Keratinocyte (primary cell): Measurements from ENCODE around the gene TARS1. TPM values are rescaled to one million over a fixed set of nuclear protein-coding genes. Genes with fewer than 3 reads are reported as not detected.

Source experiments
- DNase-seq: peaks from one replicate; pipeline ENCODE4 v3.0.0-alpha.2; 2011; ENCODE audit warnings: low read depth, missing footprints, low spot score
- FAIRE-seq: peaks from 2 replicates; lab custom pipeline; 2011; peaks lifted over from hg19 to GRCh38; lab: Jason Lieb, UNC
- H2AFZ ChIP-seq: 2 replicates; pipeline ENCODE4 v1.6.0; 2012; ENCODE audit warnings: low read length, control low read depth, inconsistent platforms; ENCODE audit not compliant: control insufficient read depth
- H3K27ac ChIP-seq: 2 replicates; pipeline ENCODE4 v1.5.1; 2011; ENCODE audit warnings: low read length; ENCODE audit not compliant: control insufficient read depth, insufficient read depth
- H3K27me3 ChIP-seq: 3 replicates; pipeline ENCODE4 v1.6.0; 2011; ENCODE audit warnings: low read length; ENCODE audit not compliant: control insufficient read depth, insufficient read depth; ENCODE audit errors: extremely low read depth
- H3K36me3 ChIP-seq, 2 experiments: 2 replicates in 1 of 2; 3 replicates in 1 of 2; pipeline ENCODE4 v1.5.1; 2011; ENCODE audit warnings: low read length in 2 of 2, mild to moderate bottlenecking in 1 of 2; ENCODE audit not compliant: control insufficient read depth in 2 of 2, insufficient read depth in 2 of 2; ENCODE audit errors: extremely low read depth in 1 of 2
- H3K4me1 ChIP-seq: 3 replicates; pipeline ENCODE4 v1.5.1; 2011; ENCODE audit warnings: low read length; ENCODE audit not compliant: control insufficient read depth, insufficient read depth; ENCODE audit errors: extremely low read depth
- H3K4me2 ChIP-seq: 3 replicates; pipeline ENCODE4 v1.6.0; 2011; ENCODE audit warnings: low read depth, low read length; ENCODE audit not compliant: control insufficient read depth, insufficient read depth; ENCODE audit errors: extremely low read depth
- H3K4me3 ChIP-seq, 3 experiments: fragments of 200-600 bp in 1 of 3; sonication (generic) in 1 of 3; 2 replicates in 2 of 3; 3 replicates in 1 of 3; pipeline ENCODE4 v1.5.1; 2011 to 2016; ENCODE audit warnings: low read length in 3 of 3, mild to moderate bottlenecking in 3 of 3, control low read depth in 2 of 3, inconsistent platforms in 1 of 3, low read depth in 1 of 3, mixed read lengths in 1 of 3, mixed run types in 1 of 3, moderate library complexity in 1 of 3; ENCODE audit not compliant: control insufficient read depth in 2 of 3, insufficient read depth in 2 of 3; ENCODE audit errors: extremely low read depth in 1 of 3
- H3K79me2 ChIP-seq: 2 replicates; pipeline ENCODE4 v1.6.0; 2012; ENCODE audit warnings: low read length; ENCODE audit not compliant: control insufficient read depth, insufficient read depth
- H3K9ac ChIP-seq: 3 replicates; pipeline ENCODE4 v1.6.0; 2011; ENCODE audit warnings: low read length; ENCODE audit not compliant: control insufficient read depth, insufficient read depth; ENCODE audit errors: extremely low read depth
- H3K9me1 ChIP-seq: 3 replicates; pipeline ENCODE4 v1.6.0; 2011; ENCODE audit warnings: low read length; ENCODE audit not compliant: control insufficient read depth, insufficient read depth; ENCODE audit errors: extremely low read depth
- H3K9me3 ChIP-seq: 2 replicates; pipeline ENCODE4 v1.5.1; 2012; ENCODE audit warnings: low read depth, low read length; ENCODE audit not compliant: control insufficient read depth
- H4K20me1 ChIP-seq: 3 replicates; pipeline ENCODE4 v1.6.0; 2011; ENCODE audit warnings: low read length; ENCODE audit not compliant: control insufficient read depth, insufficient read depth; ENCODE audit errors: extremely low read depth
- EZH2 ChIP-seq: IDR thresholded peaks from one replicate; pipeline ENCODE4 v1.6.1; 2012; ENCODE audit warnings: inconsistent platforms, mild to moderate bottlenecking, low read length, moderate library complexity
- dilution Hi-C: fragments of 300-500 bp; cut with MboI; formaldehyde crosslinking; loops from one replicate; pipeline ENCODE4 v1.7.0; 2020; ENCODE audit warnings: low sequenced_read_pairs; ENCODE audit not compliant: extremely low pct_ligation_motif_present
- polyA plus RNA-seq, 5 experiments: library from polyadenylated mRNA; depleted of rRNA in 3 of 5; stranded (reverse) in 3 of 5; stranded (forward) in 1 of 5; unstranded in 1 of 5; fragments of >200 nt; gene quantifications; 1 replicate in 1 of 5; 2 replicates in 3 of 5; 3 replicates in 1 of 5; pipeline versions ENCODE4 v1.2.1 to v1.2.3, GENCODE V29; 2011 to 2012; ENCODE audit warnings: missing spikeins in 2 of 5, low read depth in 1 of 5, low replicate concordance in 1 of 5
- TF ChIP-seq, protein P1 (sequence below), 3 experiments: IDR thresholded peaks in 1 of 3; conservative IDR thresholded peaks in 1 of 3; optimal IDR thresholded peaks in 1 of 3; 2 replicates in 2 of 3; 3 replicates in 1 of 3; pipeline versions ENCODE3 to v1.5.1; 2011; ENCODE audit warnings: low read length in 3 of 3, mild to moderate bottlenecking in 3 of 3, moderate library complexity in 2 of 3, control low read depth in 1 of 3, inconsistent platforms in 1 of 3; ENCODE audit not compliant: insufficient read depth in 2 of 3; ENCODE audit errors: extremely low read depth in 1 of 3

TARS1 gene
- polyA plus RNA-seq, 1 donor (not counting 4 experiments of a cell fraction or from before 2014, with no cell fraction given) = 213 TPM

DNA sequence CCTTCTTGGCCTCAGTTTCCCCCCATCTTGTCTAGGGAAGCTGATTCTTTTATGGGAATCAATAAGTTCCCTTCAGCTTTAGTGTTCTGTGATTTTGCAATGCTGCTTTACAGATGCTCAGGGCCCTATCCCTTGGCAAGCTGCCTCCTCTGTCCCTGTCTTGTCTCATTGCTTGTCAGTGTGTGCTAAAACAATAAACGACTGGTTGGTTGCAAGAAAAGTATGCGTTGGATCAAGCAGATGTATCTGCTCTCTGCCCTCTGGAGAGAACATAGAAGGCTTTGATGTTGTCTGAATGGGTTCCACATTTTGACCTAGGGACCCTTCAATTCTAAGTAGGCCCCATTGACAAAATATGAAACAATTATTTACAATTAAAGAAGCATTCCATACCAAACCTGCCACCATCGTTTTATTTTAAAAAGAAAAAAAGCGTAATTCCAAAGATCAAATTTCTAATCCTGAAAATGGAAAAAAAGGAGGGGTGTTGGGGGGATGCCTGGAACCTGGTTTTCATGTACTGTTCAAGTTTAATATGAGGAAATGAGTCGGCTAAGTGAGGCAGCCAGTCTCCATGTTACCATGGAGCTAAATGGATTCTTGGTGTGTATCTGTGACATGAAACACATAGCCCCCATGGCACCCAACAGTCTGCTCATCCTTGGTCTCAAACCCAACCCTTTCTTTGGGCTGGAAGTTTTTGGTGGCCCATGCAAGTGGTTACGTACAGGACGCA is 31.2 kb upstream of the TARS1 start:
- Histone ChIP-seq H3K4me2 (no peak overlapping the region), H3K4me1 (no peaks in the 10 kb centered on the region), H3K79me2 (no peaks in the 10 kb centered on the region), H3K27ac (no peak overlapping the region), H3K9ac (no peak overlapping the region), H3K36me3 (no peaks in the 10 kb centered on the region), H4K20me1 (no peaks in the 10 kb centered on the region), H3K27me3 (no peaks in the 10 kb centered on the region), H3K9me1 (no peaks in the 10 kb centered on the region), H3K4me3 (no peak overlapping the region), H2AFZ (no peak overlapping the region), H3K9me3 (no peaks in the 10 kb centered on the region)
- FAIRE-seq (no peak), DNase-seq (no peak)
- dilution Hi-C loops = no loop called here
- TF ChIP-seq EZH2 = no peak
- TF ChIP-seq, protein P1, sequence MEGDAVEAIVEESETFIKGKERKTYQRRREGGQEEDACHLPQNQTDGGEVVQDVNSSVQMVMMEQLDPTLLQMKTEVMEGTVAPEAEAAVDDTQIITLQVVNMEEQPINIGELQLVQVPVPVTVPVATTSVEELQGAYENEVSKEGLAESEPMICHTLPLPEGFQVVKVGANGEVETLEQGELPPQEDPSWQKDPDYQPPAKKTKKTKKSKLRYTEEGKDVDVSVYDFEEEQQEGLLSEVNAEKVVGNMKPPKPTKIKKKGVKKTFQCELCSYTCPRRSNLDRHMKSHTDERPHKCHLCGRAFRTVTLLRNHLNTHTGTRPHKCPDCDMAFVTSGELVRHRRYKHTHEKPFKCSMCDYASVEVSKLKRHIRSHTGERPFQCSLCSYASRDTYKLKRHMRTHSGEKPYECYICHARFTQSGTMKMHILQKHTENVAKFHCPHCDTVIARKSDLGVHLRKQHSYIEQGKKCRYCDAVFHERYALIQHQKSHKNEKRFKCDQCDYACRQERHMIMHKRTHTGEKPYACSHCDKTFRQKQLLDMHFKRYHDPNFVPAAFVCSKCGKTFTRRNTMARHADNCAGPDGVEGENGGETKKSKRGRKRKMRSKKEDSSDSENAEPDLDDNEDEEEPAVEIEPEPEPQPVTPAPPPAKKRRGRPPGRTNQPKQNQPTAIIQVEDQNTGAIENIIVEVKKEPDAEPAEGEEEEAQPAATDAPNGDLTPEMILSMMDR (optimal IDR thresholded peaks at IDR 0.05 in 1 of 3, IDR thresholded peaks at IDR 0.05 in 1 of 3, conservative IDR thresholded peaks at IDR 0.05 in 1 of 3; ENCODE audit: extremely low read depth in 1 of 3, insufficient read depth in 2 of 3, low read length in 3 of 3) = no peak

DNA sequence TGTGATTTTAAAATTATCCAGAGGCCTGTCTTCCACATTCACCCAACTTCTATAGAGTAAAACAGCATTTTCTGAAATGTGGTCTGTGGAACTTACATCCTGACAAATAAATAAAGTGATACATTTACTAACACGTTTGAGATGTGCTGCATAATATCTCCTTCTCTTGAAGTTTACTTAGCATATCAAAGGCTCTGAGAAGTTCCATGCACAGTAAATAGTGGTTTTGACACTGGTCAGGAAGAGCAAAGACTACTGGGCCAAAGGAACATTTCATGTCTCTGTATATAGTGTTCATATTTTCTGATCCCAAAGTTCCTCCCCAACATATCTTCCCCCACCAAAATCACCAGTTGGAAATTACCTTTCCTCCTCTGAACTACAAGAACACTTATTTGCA is 30.5 kb upstream of the TARS1 start:
- Histone ChIP-seq H3K9me1 (no peaks in the 10 kb centered on the region), H3K27me3 (no peaks in the 10 kb centered on the region), H3K4me2 (no peak overlapping the region), H3K36me3 (no peaks in the 10 kb centered on the region), H3K9me3 (no peaks in the 10 kb centered on the region), H3K79me2 (no peaks in the 10 kb centered on the region), H3K4me3 (no peak overlapping the region), H3K9ac (no peak overlapping the region), H3K4me1 (no peaks in the 10 kb centered on the region), H3K27ac (no peak overlapping the region), H2AFZ (no peak overlapping the region), H4K20me1 (no peaks in the 10 kb centered on the region)
- FAIRE-seq (no peak), DNase-seq (no peak)
- TF ChIP-seq, protein P1 (optimal IDR thresholded peaks at IDR 0.05 in 1 of 3, IDR thresholded peaks at IDR 0.05 in 1 of 3, conservative IDR thresholded peaks at IDR 0.05 in 1 of 3; ENCODE audit: extremely low read depth in 1 of 3, insufficient read depth in 2 of 3, low read length in 3 of 3) = no peak
- no peak for TF ChIP-seq EZH2
- dilution Hi-C loops = no loop called here
